Mesenchymal stem cell (in vitro differentiated cells and primary cell): ENCODE results near the gene KCNQ5.

ENCODE experiments used
- DNase-seq: peaks from one replicate; pipeline ENCODE4 v3.0.0-alpha.2; 2013
- H2AFZ ChIP-seq: one replicate; pipeline ENCODE4 v1.6.1; 2013; ENCODE audit warnings: low read depth, mild to moderate bottlenecking, control low read depth, inconsistent platforms, low read length, moderate library complexity
- H2AK5ac ChIP-seq: 2 replicates; pipeline ENCODE4 v1.6.1; 2013; ENCODE audit warnings: low read length, moderate library complexity, mild to moderate bottlenecking, inconsistent platforms; ENCODE audit not compliant: severe bottlenecking
- H2BK120ac ChIP-seq: one replicate; pipeline ENCODE4 v1.6.1; 2013; ENCODE audit warnings: low read depth, mild to moderate bottlenecking, inconsistent platforms, low read length, moderate library complexity
- H2BK12ac ChIP-seq, 2 experiments: one replicate each; pipeline ENCODE4 v1.6.1; 2013; ENCODE audit warnings: inconsistent platforms in 2 of 2, low read length in 2 of 2, mild to moderate bottlenecking in 2 of 2, moderate library complexity in 2 of 2, control low read depth in 1 of 2
- H2BK15ac ChIP-seq: one replicate; pipeline ENCODE4 v1.6.1; 2013; ENCODE audit warnings: mild to moderate bottlenecking, low read depth, inconsistent platforms; ENCODE audit not compliant: poor library complexity, severe bottlenecking
- H2BK5ac ChIP-seq: 2 replicates; pipeline ENCODE4 v1.6.1; 2013; ENCODE audit warnings: low read depth, mild to moderate bottlenecking, low read length, control low read depth, inconsistent platforms; ENCODE audit not compliant: poor library complexity, severe bottlenecking
- H3K14ac ChIP-seq, 2 experiments: one replicate each; pipeline ENCODE4 v1.6.1; 2013; ENCODE audit warnings: inconsistent platforms in 2 of 2, low read length in 2 of 2, control low read depth in 1 of 2, mild to moderate bottlenecking in 1 of 2, moderate library complexity in 1 of 2
- H3K18ac ChIP-seq, 2 experiments: one replicate each; pipeline ENCODE4 v1.6.1; 2013; ENCODE audit warnings: inconsistent platforms in 2 of 2, low read length in 2 of 2, control low read depth in 1 of 2, low read depth in 1 of 2, mild to moderate bottlenecking in 1 of 2
- H3K23ac ChIP-seq, 2 experiments: one replicate each; pipeline ENCODE4 v1.6.1; 2013; ENCODE audit warnings: inconsistent platforms in 2 of 2, low read length in 2 of 2, mild to moderate bottlenecking in 2 of 2, moderate library complexity in 2 of 2, control low read depth in 1 of 2
- H3K27ac ChIP-seq: 2 replicates; pipeline ENCODE4 v1.5.1; 2013; ENCODE audit warnings: mild to moderate bottlenecking, moderate library complexity, low read length, control low read depth, inconsistent platforms; ENCODE audit not compliant: poor library complexity, severe bottlenecking
- H3K27me3 ChIP-seq, 2 experiments: 2 replicates each; pipeline versions ENCODE4 v1.6.1 to v1.7.0; 2013; ENCODE audit warnings: low read length in 2 of 2, mild to moderate bottlenecking in 2 of 2, moderate library complexity in 2 of 2, control low read depth in 1 of 2, inconsistent platforms in 1 of 2; ENCODE audit not compliant: control insufficient read depth in 1 of 2, insufficient read depth in 1 of 2
- H3K36me3 ChIP-seq, 2 experiments: 2 replicates each; pipeline versions ENCODE4 v1.6.1 to v1.7.0; 2013; ENCODE audit warnings: low read length in 2 of 2, control low read depth in 1 of 2, inconsistent platforms in 1 of 2, low read depth in 1 of 2, mild to moderate bottlenecking in 1 of 2; ENCODE audit not compliant: insufficient read depth in 2 of 2, control insufficient read depth in 1 of 2
- H3K4ac ChIP-seq, 2 experiments: one replicate each; pipeline ENCODE4 v1.6.1; 2013; ENCODE audit warnings: inconsistent platforms in 2 of 2, low read length in 2 of 2, mild to moderate bottlenecking in 2 of 2, moderate library complexity in 2 of 2, control low read depth in 1 of 2, low read depth in 1 of 2
- H3K4me1 ChIP-seq: 2 replicates; pipeline ENCODE4 v1.6.1; 2013; ENCODE audit warnings: low read depth, low read length, control low read depth; ENCODE audit not compliant: control insufficient read depth, insufficient read depth
- H3K4me2 ChIP-seq: 2 replicates; pipeline ENCODE4 v1.6.1; 2013; ENCODE audit warnings: low read length, mild to moderate bottlenecking, inconsistent platforms; ENCODE audit not compliant: poor library complexity, severe bottlenecking
- H3K4me3 ChIP-seq, 2 experiments: 2 replicates each; pipeline versions ENCODE4 v1.5.1 to v1.7.0; 2013; ENCODE audit warnings: low read length in 2 of 2, mild to moderate bottlenecking in 2 of 2, control low read depth in 1 of 2, low read depth in 1 of 2; ENCODE audit not compliant: insufficient read depth in 1 of 2
- H3K79me1 ChIP-seq: replicated peaks from 2 replicates; pipeline ENCODE4 v1.6.1; 2013; ENCODE audit warnings: mild to moderate bottlenecking, control low read depth, low read length, inconsistent platforms; ENCODE audit not compliant: poor library complexity, severe bottlenecking
- H3K9ac ChIP-seq: 2 replicates; pipeline ENCODE4 v1.7.0; 2013; ENCODE audit warnings: mild to moderate bottlenecking, low read length, moderate library complexity
- H3K9me3 ChIP-seq: 2 replicates; pipeline ENCODE4 v1.7.0; 2013; ENCODE audit warnings: mild to moderate bottlenecking, low read length; ENCODE audit not compliant: control insufficient read depth
- H4K8ac ChIP-seq: one replicate; pipeline ENCODE4 v1.6.1; 2013; ENCODE audit warnings: inconsistent platforms, mild to moderate bottlenecking, low read length, moderate library complexity
- H4K91ac ChIP-seq: one replicate; pipeline ENCODE4 v1.6.1; 2013; ENCODE audit warnings: mild to moderate bottlenecking, low read length, inconsistent platforms
- WGBS: methylation state at CpG from one replicate; pipeline ENCODE4 v1.1.7; 2013; ENCODE audit warnings: mixed read lengths; 5-methylcytosine and 5-hydroxymethylcytosine counted together

The KCNQ5 gene

DNA sequence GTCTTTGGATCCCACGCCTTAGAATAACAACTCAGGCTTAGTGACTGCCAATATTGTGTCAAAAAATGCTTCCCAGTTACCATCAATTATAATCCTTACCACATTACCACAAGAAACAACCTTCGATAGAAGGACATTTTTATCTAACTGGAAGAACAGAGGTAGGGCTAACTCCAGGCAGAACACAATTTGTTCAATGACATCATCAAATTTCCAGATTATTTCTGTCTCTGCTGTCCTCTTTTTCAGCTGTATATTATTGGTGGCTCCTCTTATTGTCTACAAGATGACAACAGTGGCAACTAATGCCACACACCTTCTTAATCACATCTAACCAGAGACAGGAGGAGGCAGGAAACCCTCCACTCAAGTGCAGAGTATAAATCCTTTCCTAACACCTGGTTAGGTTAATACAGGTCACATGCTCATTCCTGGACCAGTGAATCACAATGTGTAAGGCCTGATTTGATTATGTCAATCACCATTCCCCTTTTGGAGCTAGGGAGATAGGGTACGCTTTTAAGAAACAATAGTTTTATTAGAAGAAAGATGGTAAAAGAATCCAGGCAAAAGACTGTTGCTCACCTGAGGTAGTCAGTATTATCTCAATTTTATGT, 585.5 kb downstream of the KCNQ5 start:
- no peak overlapping the region for H3K14ac ChIP-seq
- H3K9ac ChIP-seq = no peak overlapping the region
- no peaks in the 10 kb centered on the region for H3K79me1 ChIP-seq
- H3K36me3 ChIP-seq = no peaks in the 10 kb centered on the region
- no peaks in the 10 kb centered on the region for H3K27me3 ChIP-seq
- H2BK12ac ChIP-seq = no peak overlapping the region
- H2BK120ac ChIP-seq = no peak overlapping the region
- H3K4me2 ChIP-seq = no peak overlapping the region
- DNase-seq = no peak
- H3K9me3 ChIP-seq = no peaks in the 10 kb centered on the region
- no peak overlapping the region for H2AK5ac ChIP-seq
- no peak overlapping the region for H4K91ac ChIP-seq
- no peak overlapping the region for H2BK15ac ChIP-seq
- H3K27ac ChIP-seq = no peak overlapping the region
- no peak overlapping the region for H3K4me3 ChIP-seq
- H2BK5ac ChIP-seq = no peak overlapping the region
- no peak overlapping the region for H4K8ac ChIP-seq
- no peak overlapping the region for H3K4ac ChIP-seq
- no peak overlapping the region for H2AFZ ChIP-seq
- 87% methylated on average over 3 of the region's 3 CpGs for WGBS
- no peaks in the 10 kb centered on the region for H3K4me1 ChIP-seq
- no peak overlapping the region for H3K23ac ChIP-seq
- H3K18ac ChIP-seq = no peak overlapping the region

GRCh38 chr6:73209117-73209516, 587.3 kb downstream of the KCNQ5 start:
- no peak for DNase-seq
- 94% methylated on average over 9 of the region's 9 CpGs for WGBS
- Histone ChIP-seq H3K27me3 (no peaks in the 10 kb centered on the region), H2BK120ac (no peak overlapping the region), H2AFZ (no peak overlapping the region), H3K79me1 (no peaks in the 10 kb centered on the region), H3K18ac (no peak overlapping the region), H3K9me3 (no peaks in the 10 kb centered on the region), H3K36me3 (no peaks in the 10 kb centered on the region), H3K4ac (no peak overlapping the region), H3K23ac (no peak overlapping the region), H3K27ac (no peak overlapping the region), H3K4me3 (no peak overlapping the region), H3K4me1 (no peaks in the 10 kb centered on the region), H4K91ac (no peak overlapping the region), H2BK5ac (no peak overlapping the region), H3K9ac (no peak overlapping the region), H4K8ac (no peak overlapping the region), H3K14ac (no peak overlapping the region), H3K4me2 (no peak overlapping the region), H2AK5ac (no peak overlapping the region), H2BK12ac (no peak overlapping the region), H2BK15ac (no peak overlapping the region)

- Histone ChIP-seq H3K18ac (no peak overlapping the region), H2BK15ac (no peak overlapping the region), H3K36me3 (no peaks in the 10 kb centered on the region), H3K14ac (no peak overlapping the region), H3K23ac (no peak overlapping the region), H3K4ac (no peak overlapping the region), H3K4me1 (no peaks in the 10 kb centered on the region), H2BK120ac (no peak overlapping the region), H2BK12ac (no peak overlapping the region), H2AFZ (no peak overlapping the region), H3K27ac (no peak overlapping the region), H4K8ac (no peak overlapping the region), H3K4me3 (no peak overlapping the region), H3K4me2 (no peak overlapping the region), H2BK5ac (no peak overlapping the region), H3K79me1 (no peaks in the 10 kb centered on the region), H3K9ac (no peak overlapping the region), H4K91ac (no peak overlapping the region), H3K9me3 (no peaks in the 10 kb centered on the region), H2AK5ac (no peak overlapping the region), H3K27me3 (no peaks in the 10 kb centered on the region)
- WGBS = 100% methylated on average over 1 of the region's 2 CpGs
- DNase-seq = no peak
Observed at GRCh38 chr6:73216859-73217258, 595.0 kb downstream of the KCNQ5 start.

DNA sequence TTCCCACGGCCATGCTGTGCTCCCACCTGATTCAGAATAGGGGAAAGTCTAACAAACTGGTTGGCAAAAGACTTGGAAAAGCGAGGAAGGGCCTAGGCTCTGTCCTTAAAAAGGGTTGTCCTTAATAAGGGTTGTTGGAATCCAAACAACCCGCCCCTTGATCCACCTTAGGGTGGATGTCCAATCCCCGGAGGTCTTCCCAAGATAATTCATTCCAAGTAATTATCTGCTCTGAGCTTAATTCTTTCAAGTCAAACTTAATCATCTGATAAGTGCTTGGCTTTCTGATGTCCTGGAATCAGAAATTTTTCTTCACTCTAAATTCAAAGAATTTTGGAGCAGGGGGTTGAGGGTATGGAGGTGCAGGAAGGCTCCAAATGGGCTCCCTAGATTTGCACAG, 603.5 kb downstream of the KCNQ5 start, which contains the start of gene KHDC1L:
KHDC1L (minus strand) TSS at position 101 of the 400 bp plus-strand sequence; CDS start at position 13, 88 bp downstream.
- H4K91ac ChIP-seq = no peak within 1 kb of the TSS
- no peak for DNase-seq
- H2AFZ ChIP-seq = no peak within 1 kb of the TSS
- H4K8ac ChIP-seq = no peak within 1 kb of the TSS
- no peak within 1 kb of the TSS for H3K4ac ChIP-seq
- no peak within 1 kb of the TSS for H2AK5ac ChIP-seq
- no peak within 1 kb of the TSS for H2BK12ac ChIP-seq
- no peak within 1 kb of the TSS for H3K14ac ChIP-seq
- no peak within 1 kb of the TSS for H3K18ac ChIP-seq
- no peaks in the 10 kb centered on the region for H3K9me3 ChIP-seq
- H3K23ac ChIP-seq = no peak within 1 kb of the TSS
- H3K27ac ChIP-seq = no peak within 1 kb of the TSS
- no peaks in the 10 kb centered on the region for H3K79me1 ChIP-seq
- H3K9ac ChIP-seq = no peak within 1 kb of the TSS
- no peak within 1 kb of the TSS for H2BK120ac ChIP-seq
- H3K27me3 ChIP-seq = no peaks in the 10 kb centered on the region
- no peak within 1 kb of the TSS for H2BK5ac ChIP-seq
- WGBS = 91% methylated on average over 4 of the region's 4 CpGs
- no peaks in the 10 kb centered on the region for H3K4me1 ChIP-seq
- H2BK15ac ChIP-seq = no peak within 1 kb of the TSS
- H3K4me2 ChIP-seq = no peak within 1 kb of the TSS
- H3K36me3 ChIP-seq = no peaks in the 10 kb centered on the region
- no peak within 1 kb of the TSS for H3K4me3 ChIP-seq
